HL-60 (cell line): ENCODE results near the gene REEP1.

Source experiments
- DNase-seq, 2 experiments: peaks; one replicate each; pipeline ENCODE4 v3.0.0-alpha.2; 2010 to 2020; ENCODE audit warnings: low read depth in 1 of 2, low spot score in 1 of 2
- H3K27ac ChIP-seq: fragments of 250-450 bp; sonication (Bioruptor Pico); replicated peaks from 2 replicates; pipeline ENCODE4 v1.5.1; 2020; ENCODE audit warnings: mild to moderate bottlenecking, moderate library complexity
- H3K27me3 ChIP-seq: fragments of 250-450 bp; sonication (Bioruptor Pico); 2 replicates; pipeline ENCODE4 v1.5.1; 2021; ENCODE audit warnings: mild to moderate bottlenecking, moderate library complexity; ENCODE audit not compliant: insufficient read depth, poor library complexity, severe bottlenecking
- H3K4me3 ChIP-seq: replicated peaks from 2 replicates; pipeline ENCODE4 v1.5.1; 2011; ENCODE audit warnings: mild to moderate bottlenecking, control low read depth, low read length; ENCODE audit not compliant: insufficient read depth
- CTCF ChIP-seq: IDR thresholded peaks from one replicate; pipeline ENCODE4 v1.5.1; 2011; ENCODE audit warnings: low read length, control low read depth, inconsistent platforms; ENCODE audit not compliant: insufficient read depth
- GABPA ChIP-seq: IDR thresholded peaks from 2 replicates; pipeline ENCODE4 v1.6.1; 2012; ENCODE audit warnings: low read depth
- POLR2AphosphoS5 ChIP-seq: IDR thresholded peaks from 2 replicates; pipeline ENCODE4 v1.6.1; 2012; ENCODE audit warnings: low read depth
- SPI1 ChIP-seq: IDR thresholded peaks from 2 replicates; pipeline ENCODE4 v1.6.1; 2012; ENCODE audit warnings: low read depth, mild to moderate bottlenecking, borderline replicate concordance
- TF ChIP-seq, protein P1 (sequence below): IDR thresholded peaks from 2 replicates; pipeline ENCODE4 v1.6.1; 2012; ENCODE audit warnings: low read depth; ENCODE audit not compliant: insufficient replicate concordance

REEP1 gene

DNA sequence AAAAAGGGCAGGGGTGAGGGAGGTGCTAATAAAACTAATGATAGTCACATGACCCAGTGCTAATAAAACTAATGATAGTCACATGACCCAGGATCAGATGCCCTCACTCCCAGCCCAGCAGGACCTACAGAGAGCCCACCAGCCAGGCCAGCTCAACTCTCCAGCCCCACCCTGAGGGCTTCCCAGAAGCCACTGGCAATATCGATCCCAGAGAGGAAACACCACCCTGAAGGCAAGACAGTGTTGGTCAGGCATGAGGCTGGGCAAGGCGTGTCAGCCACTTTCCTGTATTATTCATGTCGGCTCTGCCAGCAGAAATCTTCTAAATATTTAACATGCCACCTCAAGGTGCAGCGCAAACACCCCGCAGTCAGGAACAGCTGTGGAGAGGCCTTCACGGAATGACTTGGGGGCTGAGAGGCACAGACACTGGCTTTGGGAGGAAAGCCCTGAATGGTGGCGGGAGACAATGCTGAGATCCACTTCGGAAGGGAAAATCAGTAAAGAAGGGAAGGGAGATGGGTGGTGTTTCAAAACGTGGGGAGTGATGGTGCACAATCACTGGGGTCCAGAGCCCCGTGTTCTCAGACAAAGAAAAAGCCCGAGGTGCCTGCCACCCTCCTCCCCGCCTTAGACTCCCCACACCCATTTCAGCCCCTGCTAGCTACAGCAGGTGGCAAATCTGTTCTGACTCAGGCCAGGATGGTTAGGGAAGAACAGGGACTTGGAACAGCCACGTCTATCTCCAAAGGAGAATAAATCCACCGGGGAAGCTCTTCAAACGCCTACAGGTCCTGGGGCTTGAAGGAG, 1.4 kb downstream of the REEP1 start:
- TF ChIP-seq CTCF (no peak), SPI1 (no peak), POLR2AphosphoS5 (no peak), GABPA (no peak)
- TF ChIP-seq, protein P1, sequence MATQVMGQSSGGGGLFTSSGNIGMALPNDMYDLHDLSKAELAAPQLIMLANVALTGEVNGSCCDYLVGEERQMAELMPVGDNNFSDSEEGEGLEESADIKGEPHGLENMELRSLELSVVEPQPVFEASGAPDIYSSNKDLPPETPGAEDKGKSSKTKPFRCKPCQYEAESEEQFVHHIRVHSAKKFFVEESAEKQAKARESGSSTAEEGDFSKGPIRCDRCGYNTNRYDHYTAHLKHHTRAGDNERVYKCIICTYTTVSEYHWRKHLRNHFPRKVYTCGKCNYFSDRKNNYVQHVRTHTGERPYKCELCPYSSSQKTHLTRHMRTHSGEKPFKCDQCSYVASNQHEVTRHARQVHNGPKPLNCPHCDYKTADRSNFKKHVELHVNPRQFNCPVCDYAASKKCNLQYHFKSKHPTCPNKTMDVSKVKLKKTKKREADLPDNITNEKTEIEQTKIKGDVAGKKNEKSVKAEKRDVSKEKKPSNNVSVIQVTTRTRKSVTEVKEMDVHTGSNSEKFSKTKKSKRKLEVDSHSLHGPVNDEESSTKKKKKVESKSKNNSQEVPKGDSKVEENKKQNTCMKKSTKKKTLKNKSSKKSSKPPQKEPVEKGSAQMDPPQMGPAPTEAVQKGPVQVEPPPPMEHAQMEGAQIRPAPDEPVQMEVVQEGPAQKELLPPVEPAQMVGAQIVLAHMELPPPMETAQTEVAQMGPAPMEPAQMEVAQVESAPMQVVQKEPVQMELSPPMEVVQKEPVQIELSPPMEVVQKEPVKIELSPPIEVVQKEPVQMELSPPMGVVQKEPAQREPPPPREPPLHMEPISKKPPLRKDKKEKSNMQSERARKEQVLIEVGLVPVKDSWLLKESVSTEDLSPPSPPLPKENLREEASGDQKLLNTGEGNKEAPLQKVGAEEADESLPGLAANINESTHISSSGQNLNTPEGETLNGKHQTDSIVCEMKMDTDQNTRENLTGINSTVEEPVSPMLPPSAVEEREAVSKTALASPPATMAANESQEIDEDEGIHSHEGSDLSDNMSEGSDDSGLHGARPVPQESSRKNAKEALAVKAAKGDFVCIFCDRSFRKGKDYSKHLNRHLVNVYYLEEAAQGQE = no peak
- H3K27ac ChIP-seq = no peak overlapping the region
- H3K4me3 ChIP-seq = no peak overlapping the region
- H3K27me3 ChIP-seq = peaks cover 40% of the 10 kb centered on the region
- no peak for DNase-seq

DNA sequence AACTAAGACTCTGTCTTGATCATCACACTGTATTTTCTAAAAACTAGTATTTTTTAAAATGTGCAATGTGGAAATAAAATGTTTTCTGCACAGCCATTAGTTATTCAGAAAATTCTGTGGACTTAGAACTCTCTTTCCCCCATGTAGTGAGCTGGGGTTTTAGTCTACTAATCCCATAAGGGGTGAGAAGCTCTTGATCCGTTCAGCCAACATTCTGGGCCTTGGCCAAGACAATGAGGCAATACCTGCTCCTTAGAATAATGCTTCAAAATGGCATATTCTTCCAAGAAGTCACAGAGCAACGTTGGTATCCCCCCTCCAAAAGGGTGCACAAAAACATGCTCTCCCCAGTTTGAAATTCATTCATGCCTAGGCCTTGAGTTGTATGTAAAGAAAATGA, 4.0 kb downstream of the REEP1 start:
- no peak for TF ChIP-seq POLR2AphosphoS5
- TF ChIP-seq, protein P1 = no peak
- no peak for TF ChIP-seq GABPA
- TF ChIP-seq SPI1 = no peak
- no peak for TF ChIP-seq CTCF
- no peak overlapping the region for H3K27ac ChIP-seq
- H3K4me3 ChIP-seq = no peak overlapping the region
- no peak for DNase-seq
- H3K27me3 ChIP-seq = peaks cover 22% of the 10 kb centered on the region

DNA sequence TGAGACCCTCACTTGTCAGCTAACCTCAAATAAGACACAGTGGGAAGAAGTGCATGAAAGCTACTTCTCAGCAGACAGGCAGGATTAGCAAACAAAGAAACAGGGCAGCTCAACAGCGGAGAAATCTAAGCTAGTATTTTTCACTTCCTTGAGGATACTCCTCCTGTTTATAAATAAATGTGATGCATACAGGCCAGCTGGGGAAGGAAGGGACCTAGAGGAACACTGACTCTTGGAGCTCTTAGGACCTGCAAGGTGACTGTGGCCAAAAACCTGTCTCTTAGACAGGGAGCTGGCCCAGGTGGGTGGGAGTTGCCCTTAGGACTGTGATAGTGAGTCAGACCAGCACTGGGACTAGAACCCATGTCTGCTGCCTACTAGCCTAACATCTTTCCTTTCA, 4.8 kb downstream of the REEP1 start:
- Histone ChIP-seq H3K27ac (no peak overlapping the region), H3K4me3 (no peak overlapping the region), H3K27me3 (peaks cover 14% of the 10 kb centered on the region)
- TF ChIP-seq SPI1 = no peak
- TF ChIP-seq GABPA = no peak
- no peak for DNase-seq

GRCh38 chr2:86331384-86331783, 6.0 kb downstream of the REEP1 start:
- TF ChIP-seq CTCF = no peak
- TF ChIP-seq, protein P1 = no peak
- TF ChIP-seq POLR2AphosphoS5 = no peak
- TF ChIP-seq SPI1 = no peak
- no peak for TF ChIP-seq GABPA
- Histone ChIP-seq H3K4me3 (no peak overlapping the region), H3K27ac (no peak overlapping the region), H3K27me3 (peaks cover 9% of the 10 kb centered on the region)
- DNase-seq = no peak
